GM23338 (cell line): ENCODE data around the gene ZSCAN1.

Experiments
- JUNB ChIP-seq: IDR thresholded peaks from one replicate; pipeline ENCODE4 v1.6.1; 2016; ENCODE audit warnings: antibody characterized with exemption; ENCODE audit not compliant: unreplicated experiment
- POLR2AphosphoS5 ChIP-seq: IDR thresholded peaks from 2 replicates; pipeline ENCODE4 v1.6.1; 2016; ENCODE audit warnings: antibody characterized with exemption, low read depth
- REST ChIP-seq: IDR thresholded peaks from one replicate; pipeline ENCODE4 v1.6.1; 2018; ENCODE audit warnings: antibody characterized with exemption; ENCODE audit not compliant: unreplicated experiment
- TF ChIP-seq, protein P1 (sequence below), 2 experiments: fragments of 200-600 bp in 1 of 2; sonication (generic) in 1 of 2; conservative IDR thresholded peaks; 2 replicates each; pipeline versions ENCODE4 v1.5.1 to v1.6.1; 2016 to 2017; ENCODE audit warnings: antibody characterized with exemption in 2 of 2, low read depth in 2 of 2, mild to moderate bottlenecking in 2 of 2, moderate library complexity in 1 of 2

- TF ChIP-seq, protein P1, sequence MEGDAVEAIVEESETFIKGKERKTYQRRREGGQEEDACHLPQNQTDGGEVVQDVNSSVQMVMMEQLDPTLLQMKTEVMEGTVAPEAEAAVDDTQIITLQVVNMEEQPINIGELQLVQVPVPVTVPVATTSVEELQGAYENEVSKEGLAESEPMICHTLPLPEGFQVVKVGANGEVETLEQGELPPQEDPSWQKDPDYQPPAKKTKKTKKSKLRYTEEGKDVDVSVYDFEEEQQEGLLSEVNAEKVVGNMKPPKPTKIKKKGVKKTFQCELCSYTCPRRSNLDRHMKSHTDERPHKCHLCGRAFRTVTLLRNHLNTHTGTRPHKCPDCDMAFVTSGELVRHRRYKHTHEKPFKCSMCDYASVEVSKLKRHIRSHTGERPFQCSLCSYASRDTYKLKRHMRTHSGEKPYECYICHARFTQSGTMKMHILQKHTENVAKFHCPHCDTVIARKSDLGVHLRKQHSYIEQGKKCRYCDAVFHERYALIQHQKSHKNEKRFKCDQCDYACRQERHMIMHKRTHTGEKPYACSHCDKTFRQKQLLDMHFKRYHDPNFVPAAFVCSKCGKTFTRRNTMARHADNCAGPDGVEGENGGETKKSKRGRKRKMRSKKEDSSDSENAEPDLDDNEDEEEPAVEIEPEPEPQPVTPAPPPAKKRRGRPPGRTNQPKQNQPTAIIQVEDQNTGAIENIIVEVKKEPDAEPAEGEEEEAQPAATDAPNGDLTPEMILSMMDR (conservative IDR thresholded peaks at IDR 0.05; ENCODE audit: low read depth in 2 of 2): no peak
- TF ChIP-seq REST (no peak), POLR2AphosphoS5 (no peak), JUNB (no peak)
Measured at GRCh38 chr19:58088521-58089052, 54.8 kb downstream of the ZSCAN1 start.
